Measurements from ENCODE around the gene SH2D1B. TPM values are rescaled to one million over a fixed set of nuclear protein-coding genes. Genes with fewer than 3 reads are reported as not detected.

Gene SH2D1B
- total and polyA plus RNA-seq, 4 donors, result 0.17 to 0.84 (median 0.30) TPM

DNA sequence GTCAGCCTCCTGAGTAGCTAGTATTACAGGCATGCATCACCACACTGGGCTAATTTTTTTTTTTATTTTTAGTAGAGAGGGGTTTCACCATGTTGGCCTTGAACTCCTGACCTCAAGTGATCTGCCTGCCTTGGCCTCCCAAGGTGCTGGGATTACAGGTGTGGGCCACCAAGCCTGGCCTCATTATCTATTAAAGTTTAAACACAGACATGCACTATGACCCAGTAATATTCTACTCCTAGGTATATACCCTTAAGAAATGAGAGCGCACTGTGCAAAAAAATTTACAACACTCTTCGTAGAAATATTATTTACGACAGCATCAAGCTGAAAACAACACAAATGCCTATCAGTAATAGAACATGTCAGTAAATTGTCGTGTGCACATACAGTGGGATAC, 18.6 kb upstream of the SH2D1B start:
- DNase-seq (ENCODE audit: low spot score), result no peak
- TF ChIP-seq YY1 (IDR thresholded peaks at IDR 0.05), result no peak
- TF ChIP-seq FOXA2 (IDR thresholded peaks at IDR 0.05), result no peak
- TF ChIP-seq EGR1 (IDR thresholded peaks at IDR 0.05; ENCODE audit: low read depth in 2 of 2), result no peak
- no peak for TF ChIP-seq FOXA1 (IDR thresholded peaks at IDR 0.05)
- TF ChIP-seq, protein P1, sequence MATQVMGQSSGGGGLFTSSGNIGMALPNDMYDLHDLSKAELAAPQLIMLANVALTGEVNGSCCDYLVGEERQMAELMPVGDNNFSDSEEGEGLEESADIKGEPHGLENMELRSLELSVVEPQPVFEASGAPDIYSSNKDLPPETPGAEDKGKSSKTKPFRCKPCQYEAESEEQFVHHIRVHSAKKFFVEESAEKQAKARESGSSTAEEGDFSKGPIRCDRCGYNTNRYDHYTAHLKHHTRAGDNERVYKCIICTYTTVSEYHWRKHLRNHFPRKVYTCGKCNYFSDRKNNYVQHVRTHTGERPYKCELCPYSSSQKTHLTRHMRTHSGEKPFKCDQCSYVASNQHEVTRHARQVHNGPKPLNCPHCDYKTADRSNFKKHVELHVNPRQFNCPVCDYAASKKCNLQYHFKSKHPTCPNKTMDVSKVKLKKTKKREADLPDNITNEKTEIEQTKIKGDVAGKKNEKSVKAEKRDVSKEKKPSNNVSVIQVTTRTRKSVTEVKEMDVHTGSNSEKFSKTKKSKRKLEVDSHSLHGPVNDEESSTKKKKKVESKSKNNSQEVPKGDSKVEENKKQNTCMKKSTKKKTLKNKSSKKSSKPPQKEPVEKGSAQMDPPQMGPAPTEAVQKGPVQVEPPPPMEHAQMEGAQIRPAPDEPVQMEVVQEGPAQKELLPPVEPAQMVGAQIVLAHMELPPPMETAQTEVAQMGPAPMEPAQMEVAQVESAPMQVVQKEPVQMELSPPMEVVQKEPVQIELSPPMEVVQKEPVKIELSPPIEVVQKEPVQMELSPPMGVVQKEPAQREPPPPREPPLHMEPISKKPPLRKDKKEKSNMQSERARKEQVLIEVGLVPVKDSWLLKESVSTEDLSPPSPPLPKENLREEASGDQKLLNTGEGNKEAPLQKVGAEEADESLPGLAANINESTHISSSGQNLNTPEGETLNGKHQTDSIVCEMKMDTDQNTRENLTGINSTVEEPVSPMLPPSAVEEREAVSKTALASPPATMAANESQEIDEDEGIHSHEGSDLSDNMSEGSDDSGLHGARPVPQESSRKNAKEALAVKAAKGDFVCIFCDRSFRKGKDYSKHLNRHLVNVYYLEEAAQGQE (IDR thresholded peaks at IDR 0.05), result no peak
- TF ChIP-seq SP1 (IDR thresholded peaks at IDR 0.05), result no peak
- TF ChIP-seq, protein P2, sequence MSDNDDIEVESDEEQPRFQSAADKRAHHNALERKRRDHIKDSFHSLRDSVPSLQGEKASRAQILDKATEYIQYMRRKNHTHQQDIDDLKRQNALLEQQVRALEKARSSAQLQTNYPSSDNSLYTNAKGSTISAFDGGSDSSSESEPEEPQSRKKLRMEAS (IDR thresholded peaks at IDR 0.05), result no peak
- no peak for TF ChIP-seq HNF4A (conservative IDR thresholded peaks at IDR 0.05)
- WGBS, result 92% methylated on average over 4 of the region's 4 CpGs

DNA sequence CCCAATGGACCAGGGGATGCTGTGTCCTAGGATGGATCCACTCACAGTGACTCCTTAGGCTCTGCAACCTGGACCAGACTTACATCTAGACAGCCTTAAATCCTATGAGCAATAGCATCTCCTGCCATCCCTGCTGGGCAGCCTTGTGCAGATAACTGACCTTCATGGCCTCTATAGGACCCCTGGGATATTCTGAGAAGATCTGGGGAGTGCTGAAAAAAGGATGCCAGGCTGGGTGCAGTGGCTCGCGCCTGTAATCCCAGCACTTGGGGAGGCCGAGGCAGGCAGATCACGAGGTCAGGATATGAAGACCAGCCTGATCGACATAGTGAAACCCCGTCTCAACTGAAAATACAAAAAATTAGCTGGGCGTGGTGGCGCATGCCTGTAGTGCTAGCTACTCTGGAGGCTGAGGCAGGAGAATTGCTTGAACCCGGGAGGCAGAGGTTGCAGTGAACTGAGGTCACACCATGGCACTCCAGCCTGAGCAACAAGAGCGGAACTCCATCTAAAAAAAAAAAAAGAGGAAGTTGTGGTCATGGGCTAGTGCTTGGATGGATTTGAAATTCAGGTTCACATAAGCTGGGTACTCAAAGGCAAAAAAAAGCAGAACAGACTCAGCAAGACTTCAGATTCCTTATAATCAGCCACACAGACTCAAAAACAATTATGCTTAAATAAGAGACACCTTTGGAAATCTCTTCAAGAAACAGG, 10.9 kb upstream of the SH2D1B start:
- no peak overlapping the region for H3K9ac ChIP-seq (ENCODE audit: low read depth in 1 of 2, low read length in 2 of 2)
- H3K27ac ChIP-seq (ENCODE audit: low read depth in 1 of 2, low read length in 2 of 2), result no peak overlapping the region
- H3K4me1 ChIP-seq (ENCODE audit: control insufficient read depth in 4 of 4, insufficient read depth in 4 of 4, low read length in 3 of 4), result no peaks in the 10 kb centered on the region
- no peaks in the 10 kb centered on the region for H3K9me3 ChIP-seq (ENCODE audit: control insufficient read depth in 4 of 4, low read length in 3 of 4)
- DNase-seq (ENCODE audit: low spot score), result no peak
- 85% methylated on average over 10 of the region's 10 CpGs for WGBS
- H3K27me3 ChIP-seq (ENCODE audit: control insufficient read depth in 4 of 4, insufficient read depth in 4 of 4, low read length in 3 of 4), result no peaks in the 10 kb centered on the region
- H3K4me3 ChIP-seq (ENCODE audit: low read depth in 1 of 3, low read length in 3 of 3), result no peak overlapping the region
- TF ChIP-seq, protein P3, sequence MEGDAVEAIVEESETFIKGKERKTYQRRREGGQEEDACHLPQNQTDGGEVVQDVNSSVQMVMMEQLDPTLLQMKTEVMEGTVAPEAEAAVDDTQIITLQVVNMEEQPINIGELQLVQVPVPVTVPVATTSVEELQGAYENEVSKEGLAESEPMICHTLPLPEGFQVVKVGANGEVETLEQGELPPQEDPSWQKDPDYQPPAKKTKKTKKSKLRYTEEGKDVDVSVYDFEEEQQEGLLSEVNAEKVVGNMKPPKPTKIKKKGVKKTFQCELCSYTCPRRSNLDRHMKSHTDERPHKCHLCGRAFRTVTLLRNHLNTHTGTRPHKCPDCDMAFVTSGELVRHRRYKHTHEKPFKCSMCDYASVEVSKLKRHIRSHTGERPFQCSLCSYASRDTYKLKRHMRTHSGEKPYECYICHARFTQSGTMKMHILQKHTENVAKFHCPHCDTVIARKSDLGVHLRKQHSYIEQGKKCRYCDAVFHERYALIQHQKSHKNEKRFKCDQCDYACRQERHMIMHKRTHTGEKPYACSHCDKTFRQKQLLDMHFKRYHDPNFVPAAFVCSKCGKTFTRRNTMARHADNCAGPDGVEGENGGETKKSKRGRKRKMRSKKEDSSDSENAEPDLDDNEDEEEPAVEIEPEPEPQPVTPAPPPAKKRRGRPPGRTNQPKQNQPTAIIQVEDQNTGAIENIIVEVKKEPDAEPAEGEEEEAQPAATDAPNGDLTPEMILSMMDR (IDR thresholded peaks at IDR 0.05; ENCODE audit: low read depth, low read length, missing input control), result no peak
- TF ChIP-seq HNF4A (conservative IDR thresholded peaks at IDR 0.05) (no peak), GABPA (IDR thresholded peaks at IDR 0.05 in 1 of 2, conservative IDR thresholded peaks at IDR 0.05 in 1 of 2) (no peak), EGR1 (IDR thresholded peaks at IDR 0.05; ENCODE audit: low read depth in 2 of 2) (no peak), SP1 (IDR thresholded peaks at IDR 0.05) (no peak), NR2F2 (IDR thresholded peaks at IDR 0.05) (no peak), HNF4G (IDR thresholded peaks at IDR 0.05) (no peak), RXRA (IDR thresholded peaks at IDR 0.05) (no peak), YY1 (IDR thresholded peaks at IDR 0.05) (no peak)
- TF ChIP-seq, protein P2 (IDR thresholded peaks at IDR 0.05), result no peak
- TF ChIP-seq, protein P4, sequence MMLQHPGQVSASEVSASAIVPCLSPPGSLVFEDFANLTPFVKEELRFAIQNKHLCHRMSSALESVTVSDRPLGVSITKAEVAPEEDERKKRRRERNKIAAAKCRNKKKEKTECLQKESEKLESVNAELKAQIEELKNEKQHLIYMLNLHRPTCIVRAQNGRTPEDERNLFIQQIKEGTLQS (IDR thresholded peaks at IDR 0.05), result no peak
- H3K36me3 ChIP-seq (ENCODE audit: control insufficient read depth in 4 of 4, insufficient read depth in 3 of 4, low read depth in 1 of 4, low read length in 3 of 4), result no peaks in the 10 kb centered on the region

More for the DNA sequence above, 18.6 kb upstream of the SH2D1B start:
- H3K27me3 ChIP-seq (ENCODE audit: control insufficient read depth in 4 of 4, insufficient read depth in 4 of 4, low read length in 3 of 4), result no peaks in the 10 kb centered on the region
- H3K9me3 ChIP-seq (ENCODE audit: control insufficient read depth in 4 of 4, low read length in 3 of 4), result no peaks in the 10 kb centered on the region
- no peak overlapping the region for H3K9ac ChIP-seq (ENCODE audit: low read depth in 1 of 2, low read length in 2 of 2)
- H3K4me1 ChIP-seq (ENCODE audit: control insufficient read depth in 4 of 4, insufficient read depth in 4 of 4, low read length in 3 of 4), result no peaks in the 10 kb centered on the region
- no peaks in the 10 kb centered on the region for H3K36me3 ChIP-seq (ENCODE audit: control insufficient read depth in 4 of 4, insufficient read depth in 3 of 4, low read depth in 1 of 4, low read length in 3 of 4)
- no peak overlapping the region for H3K27ac ChIP-seq (ENCODE audit: low read depth in 1 of 2, low read length in 2 of 2)
- no peak overlapping the region for H3K4me3 ChIP-seq (ENCODE audit: low read depth in 1 of 3, low read length in 3 of 3)
